Ectodermal cell (in vitro differentiated cells): ENCODE measurements around the gene RNF157.
"Not testable (repeated sequence)": the region's sequence is repeated elsewhere in the genome, so short reads cannot be mapped to it uniquely, and the experiment has no call there.

Experiments
- H3K27ac ChIP-seq: 2 replicates; pipeline ENCODE4 v1.7.0; 2013; ENCODE audit warnings: mild to moderate bottlenecking, low read depth, low read length; ENCODE audit not compliant: insufficient read depth, poor library complexity, severe bottlenecking
- H3K27me3 ChIP-seq: 2 replicates; pipeline ENCODE4 v1.7.0; 2013; ENCODE audit warnings: mild to moderate bottlenecking, low read length; ENCODE audit not compliant: insufficient read depth, control insufficient read depth, poor library complexity, severe bottlenecking
- H3K36me3 ChIP-seq: one replicate; pipeline ENCODE4 v1.7.0; 2013; ENCODE audit warnings: low read length; ENCODE audit not compliant: control insufficient read depth, insufficient read depth
- H3K4me1 ChIP-seq: one replicate; pipeline ENCODE4 v1.7.0; 2013; ENCODE audit warnings: low read length; ENCODE audit not compliant: control insufficient read depth, insufficient read depth
- H3K4me3 ChIP-seq: 2 replicates; pipeline ENCODE4 v1.7.0; 2013; ENCODE audit warnings: low read depth, low read length, control low read depth; ENCODE audit not compliant: insufficient read depth
- H3K9me3 ChIP-seq: 2 replicates; pipeline ENCODE4 v1.7.0; 2013; ENCODE audit warnings: mild to moderate bottlenecking, low read length, moderate library complexity; ENCODE audit not compliant: control insufficient read depth
- WGBS, 2 experiments: methylation state at CpG; one replicate each; pipeline ENCODE4 v1.1.7; 2013; ENCODE audit warnings: missing lambda C conversion rate in 2 of 2; 5-methylcytosine and 5-hydroxymethylcytosine counted together

RNF157 gene

GRCh38 chr17:76188213-76189016, 51.9 kb downstream of the RNF157 start:
- Histone ChIP-seq H3K4me3 (no peak overlapping the region), H3K27me3 (no peaks in the 10 kb centered on the region), H3K9me3 (no peaks in the 10 kb centered on the region), H3K27ac (no peak overlapping the region), H3K36me3 (no peaks in the 10 kb centered on the region), H3K4me1 (peaks cover 2% of the 10 kb centered on the region)
- 92 to 96% methylated on average over 4 of the region's 4 CpGs for WGBS, 2 experiments

- H3K27me3 ChIP-seq, H3K4me1 ChIP-seq, H3K9me3 ChIP-seq, H3K36me3 ChIP-seq, H3K27ac ChIP-seq, H3K4me3 ChIP-seq: not testable (repeated sequence)
- WGBS, 2 experiments, result 100% methylated on average over 1 of the region's 2 CpGs
These were observed 53.5 kb downstream of the RNF157 start for GRCh38 chr17:76186774-76187173.

GRCh38 chr17:76184290-76184689, 56.0 kb downstream of the RNF157 start:
- no peak overlapping the region for H3K27ac ChIP-seq
- H3K36me3 ChIP-seq, result no peaks in the 10 kb centered on the region
- H3K27me3 ChIP-seq, result no peaks in the 10 kb centered on the region
- no peak overlapping the region for H3K4me3 ChIP-seq
- no peaks in the 10 kb centered on the region for H3K9me3 ChIP-seq
- no peaks in the 10 kb centered on the region for H3K4me1 ChIP-seq
- WGBS, 2 experiments, result 93 to 94% methylated on average over 2 of the region's 2 CpGs

- 29 to 32% methylated on average over 9 of the region's 11 CpGs for whole genome bisulfite sequencing, 2 experiments
- no peaks in the 10 kb centered on the region for H3K4me1 ChIP-seq
- no peak overlapping the region for H3K27ac ChIP-seq
- H3K27me3 ChIP-seq, result no peaks in the 10 kb centered on the region
- no peaks in the 10 kb centered on the region for H3K9me3 ChIP-seq
- no peak overlapping the region for H3K4me3 ChIP-seq
- no peaks in the 10 kb centered on the region for H3K36me3 ChIP-seq
These were observed 58.1 kb downstream of the RNF157 start for GRCh38 chr17:76182016-76182764.

- H3K36me3 ChIP-seq, result no peaks in the 10 kb centered on the region
- no peaks in the 10 kb centered on the region for H3K9me3 ChIP-seq
- no peak overlapping the region for H3K4me3 ChIP-seq
- no peaks in the 10 kb centered on the region for H3K4me1 ChIP-seq
- 89% methylated on average over 6 of the region's 6 CpGs for WGBS, 2 experiments
- H3K27ac ChIP-seq, result no peak overlapping the region
- H3K27me3 ChIP-seq, result no peaks in the 10 kb centered on the region
These were observed 60.5 kb downstream of the RNF157 start for GRCh38 chr17:76179496-76180467.

- Histone ChIP-seq H3K9me3 (no peaks in the 10 kb centered on the region), H3K27ac (no peak overlapping the region), H3K36me3 (no peaks in the 10 kb centered on the region), H3K4me3 (no peak overlapping the region), H3K4me1 (no peaks in the 10 kb centered on the region), H3K27me3 (no peaks in the 10 kb centered on the region)
- WGBS, 2 experiments, result 95% methylated on average over 10 of the region's 10 CpGs
These were observed 62.2 kb downstream of the RNF157 start for GRCh38 chr17:76178124-76178523.

- no peaks in the 10 kb centered on the region for H3K4me1 ChIP-seq
- no peaks in the 10 kb centered on the region for H3K27me3 ChIP-seq
- WGBS, 2 experiments, result 93% methylated on average over 34 of the region's 34 CpGs
- H3K4me3 ChIP-seq, result no peak overlapping the region
- no peaks in the 10 kb centered on the region for H3K36me3 ChIP-seq
- no peaks in the 10 kb centered on the region for H3K9me3 ChIP-seq
- no peak overlapping the region for H3K27ac ChIP-seq
These were observed 63.4 kb downstream of the RNF157 start for GRCh38 chr17:76176701-76177574.

- H3K4me3 ChIP-seq, result no peak overlapping the region
- H3K27me3 ChIP-seq, result no peaks in the 10 kb centered on the region
- WGBS, 2 experiments, result 89 to 94% methylated on average over 9 of the region's 9 CpGs
- no peaks in the 10 kb centered on the region for H3K4me1 ChIP-seq
- no peaks in the 10 kb centered on the region for H3K9me3 ChIP-seq
- no peaks in the 10 kb centered on the region for H3K36me3 ChIP-seq
- H3K27ac ChIP-seq, result no peak overlapping the region
These were observed 66.3 kb downstream of the RNF157 start for GRCh38 chr17:76174037-76174436.

- Histone ChIP-seq H3K36me3 (no peaks in the 10 kb centered on the region), H3K9me3 (no peaks in the 10 kb centered on the region), H3K4me1 (no peaks in the 10 kb centered on the region), H3K4me3 (no peak overlapping the region), H3K27me3 (no peaks in the 10 kb centered on the region), H3K27ac (no peak overlapping the region)
- 95 to 96% methylated on average over 11 of the region's 11 CpGs for WGBS, 2 experiments
These were observed 66.8 kb downstream of the RNF157 start for GRCh38 chr17:76173474-76173873.
